ENCODE data around the gene SOCS7.

Gene SOCS7

DNA sequence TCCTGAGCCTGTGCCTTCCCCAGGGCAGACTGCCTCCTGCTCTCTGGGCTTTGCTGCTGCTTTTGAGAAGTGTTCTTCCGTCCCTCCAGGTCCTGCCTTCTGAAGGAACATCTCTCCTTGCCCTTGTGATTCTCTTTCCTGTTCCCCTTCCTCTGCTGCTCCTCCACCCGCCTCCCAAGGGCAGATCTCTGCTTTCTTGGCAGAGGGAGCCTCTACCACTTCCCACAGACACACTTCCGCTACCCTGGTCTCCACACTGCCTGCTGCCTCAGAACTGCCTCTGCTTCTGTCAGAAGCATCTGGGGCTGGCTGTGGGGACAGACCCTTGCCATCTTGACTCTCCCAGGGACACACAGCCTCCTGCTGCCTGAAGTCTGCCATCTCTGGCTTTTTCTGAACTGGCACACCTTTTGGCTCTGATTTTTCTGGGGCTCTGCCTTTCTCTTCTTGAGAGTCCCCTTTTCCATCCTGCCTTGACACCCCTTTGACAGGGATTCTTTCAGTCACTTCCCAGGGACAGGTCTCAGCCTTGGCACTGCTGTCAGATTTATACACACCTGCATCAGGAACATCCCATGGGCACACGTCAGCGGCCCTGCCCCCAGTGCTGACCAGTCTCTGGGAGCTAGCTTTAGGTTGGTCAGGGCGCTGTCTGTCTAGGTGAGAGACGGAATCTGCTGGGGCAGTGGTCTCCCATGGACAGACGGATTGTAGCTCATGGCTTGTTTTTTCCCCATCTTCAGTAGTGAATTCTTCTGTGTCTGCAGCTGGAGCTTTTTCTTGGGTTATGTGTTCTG, 24.4 kb upstream of the SOCS7 start:
- TF ChIP-seq, protein P1, sequence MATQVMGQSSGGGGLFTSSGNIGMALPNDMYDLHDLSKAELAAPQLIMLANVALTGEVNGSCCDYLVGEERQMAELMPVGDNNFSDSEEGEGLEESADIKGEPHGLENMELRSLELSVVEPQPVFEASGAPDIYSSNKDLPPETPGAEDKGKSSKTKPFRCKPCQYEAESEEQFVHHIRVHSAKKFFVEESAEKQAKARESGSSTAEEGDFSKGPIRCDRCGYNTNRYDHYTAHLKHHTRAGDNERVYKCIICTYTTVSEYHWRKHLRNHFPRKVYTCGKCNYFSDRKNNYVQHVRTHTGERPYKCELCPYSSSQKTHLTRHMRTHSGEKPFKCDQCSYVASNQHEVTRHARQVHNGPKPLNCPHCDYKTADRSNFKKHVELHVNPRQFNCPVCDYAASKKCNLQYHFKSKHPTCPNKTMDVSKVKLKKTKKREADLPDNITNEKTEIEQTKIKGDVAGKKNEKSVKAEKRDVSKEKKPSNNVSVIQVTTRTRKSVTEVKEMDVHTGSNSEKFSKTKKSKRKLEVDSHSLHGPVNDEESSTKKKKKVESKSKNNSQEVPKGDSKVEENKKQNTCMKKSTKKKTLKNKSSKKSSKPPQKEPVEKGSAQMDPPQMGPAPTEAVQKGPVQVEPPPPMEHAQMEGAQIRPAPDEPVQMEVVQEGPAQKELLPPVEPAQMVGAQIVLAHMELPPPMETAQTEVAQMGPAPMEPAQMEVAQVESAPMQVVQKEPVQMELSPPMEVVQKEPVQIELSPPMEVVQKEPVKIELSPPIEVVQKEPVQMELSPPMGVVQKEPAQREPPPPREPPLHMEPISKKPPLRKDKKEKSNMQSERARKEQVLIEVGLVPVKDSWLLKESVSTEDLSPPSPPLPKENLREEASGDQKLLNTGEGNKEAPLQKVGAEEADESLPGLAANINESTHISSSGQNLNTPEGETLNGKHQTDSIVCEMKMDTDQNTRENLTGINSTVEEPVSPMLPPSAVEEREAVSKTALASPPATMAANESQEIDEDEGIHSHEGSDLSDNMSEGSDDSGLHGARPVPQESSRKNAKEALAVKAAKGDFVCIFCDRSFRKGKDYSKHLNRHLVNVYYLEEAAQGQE (IDR thresholded peaks at IDR 0.05; ENCODE audit: low read depth), result no peak
- TF ChIP-seq TEAD4 (IDR thresholded peaks at IDR 0.05), result no peak
- TF ChIP-seq EGR1 (IDR thresholded peaks at IDR 0.05), result no peak
- TF ChIP-seq, protein P2, sequence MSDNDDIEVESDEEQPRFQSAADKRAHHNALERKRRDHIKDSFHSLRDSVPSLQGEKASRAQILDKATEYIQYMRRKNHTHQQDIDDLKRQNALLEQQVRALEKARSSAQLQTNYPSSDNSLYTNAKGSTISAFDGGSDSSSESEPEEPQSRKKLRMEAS (IDR thresholded peaks at IDR 0.05), result no peak
- TF ChIP-seq, protein P3, sequence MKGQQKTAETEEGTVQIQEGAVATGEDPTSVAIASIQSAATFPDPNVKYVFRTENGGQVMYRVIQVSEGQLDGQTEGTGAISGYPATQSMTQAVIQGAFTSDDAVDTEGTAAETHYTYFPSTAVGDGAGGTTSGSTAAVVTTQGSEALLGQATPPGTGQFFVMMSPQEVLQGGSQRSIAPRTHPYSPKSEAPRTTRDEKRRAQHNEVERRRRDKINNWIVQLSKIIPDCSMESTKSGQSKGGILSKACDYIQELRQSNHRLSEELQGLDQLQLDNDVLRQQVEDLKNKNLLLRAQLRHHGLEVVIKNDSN (IDR thresholded peaks at IDR 0.05), result no peak
- no peak for TF ChIP-seq EP300 (IDR thresholded peaks at IDR 0.05; ENCODE audit: borderline replicate concordance)
- TF ChIP-seq FOXM1 (IDR thresholded peaks at IDR 0.05; ENCODE audit: borderline replicate concordance, low read depth), result no peak
- TF ChIP-seq TCF12 (IDR thresholded peaks at IDR 0.05; ENCODE audit: low read depth), result no peak
- no peak for TF ChIP-seq CREB1 (IDR thresholded peaks at IDR 0.05; ENCODE audit: low read depth)
- no peak for TF ChIP-seq CEBPB (IDR thresholded peaks at IDR 0.05)
- TF ChIP-seq TAF1 (IDR thresholded peaks at IDR 0.05; ENCODE audit: low read depth), result no peak
- TF ChIP-seq NFIC (IDR thresholded peaks at IDR 0.05), result no peak
- no peak for TF ChIP-seq YY1 (IDR thresholded peaks at IDR 0.05; ENCODE audit: low read depth)
- TF ChIP-seq RAD21 (IDR thresholded peaks at IDR 0.05; ENCODE audit: low read depth), result no peak
- TF ChIP-seq ZBTB7A (IDR thresholded peaks at IDR 0.05; ENCODE audit: low read depth), result no peak

DNA sequence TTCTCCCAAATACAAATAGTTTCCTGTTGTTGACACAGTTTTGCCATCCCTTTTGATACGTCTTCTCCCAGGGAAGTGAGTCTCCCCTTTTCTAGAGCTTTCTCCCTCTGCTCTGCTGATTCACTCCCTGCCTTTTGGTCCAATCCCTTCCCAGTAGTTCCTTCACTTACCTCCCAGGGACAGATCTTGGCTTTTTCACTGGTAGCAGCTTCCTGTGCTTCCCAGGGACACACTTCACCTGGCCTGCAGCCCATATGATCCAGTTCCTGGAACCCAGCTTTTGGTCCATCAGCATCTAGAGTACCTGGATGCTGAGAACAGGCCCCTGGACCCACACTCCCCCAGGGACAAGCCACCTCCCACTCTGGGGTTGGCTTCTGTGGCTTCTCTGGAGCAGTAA, 23.7 kb upstream of the SOCS7 start:
- TF ChIP-seq ZBTB7A (IDR thresholded peaks at IDR 0.05; ENCODE audit: low read depth), result no peak
- no peak for TF ChIP-seq EGR1 (IDR thresholded peaks at IDR 0.05)
- TF ChIP-seq, protein P3 (IDR thresholded peaks at IDR 0.05), result no peak
- no peak for TF ChIP-seq CEBPB (IDR thresholded peaks at IDR 0.05)
- TF ChIP-seq NFIC (IDR thresholded peaks at IDR 0.05), result no peak
- TF ChIP-seq, protein P1 (IDR thresholded peaks at IDR 0.05; ENCODE audit: low read depth), result no peak
- no peak for TF ChIP-seq YY1 (IDR thresholded peaks at IDR 0.05; ENCODE audit: low read depth)

DNA sequence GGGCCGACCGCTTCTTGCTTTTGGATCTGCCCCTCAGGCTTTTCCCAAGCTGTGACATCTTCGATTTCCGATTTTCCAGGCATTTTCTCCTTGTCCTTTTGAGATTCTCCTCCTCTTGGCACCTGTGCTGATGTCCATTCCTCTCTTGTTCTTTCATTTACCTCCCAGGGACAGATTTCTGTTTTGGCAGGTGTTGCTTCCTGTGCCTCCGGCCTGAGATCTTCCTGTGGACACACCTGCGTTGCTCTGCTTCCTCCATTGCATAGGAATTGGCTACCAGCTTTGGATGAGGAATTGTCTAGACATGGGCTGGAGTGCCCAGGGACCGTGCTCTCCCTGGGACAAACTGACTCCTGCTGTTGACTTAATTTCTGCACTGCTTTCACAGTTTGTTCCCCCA, 23.0 kb upstream of the SOCS7 start:
- TF ChIP-seq, protein P1 (IDR thresholded peaks at IDR 0.05; ENCODE audit: low read depth), result no peak
- TF ChIP-seq CREB1 (IDR thresholded peaks at IDR 0.05; ENCODE audit: low read depth), result no peak
- TF ChIP-seq TEAD4 (IDR thresholded peaks at IDR 0.05), result no peak
- TF ChIP-seq EGR1 (IDR thresholded peaks at IDR 0.05), result no peak
- TF ChIP-seq FOXM1 (IDR thresholded peaks at IDR 0.05; ENCODE audit: borderline replicate concordance, low read depth), result no peak
- no peak for TF ChIP-seq NFIC (IDR thresholded peaks at IDR 0.05)
- TF ChIP-seq, protein P3 (IDR thresholded peaks at IDR 0.05), result no peak
- no peak for TF ChIP-seq TCF12 (IDR thresholded peaks at IDR 0.05; ENCODE audit: low read depth)
- no peak for TF ChIP-seq EP300 (IDR thresholded peaks at IDR 0.05; ENCODE audit: borderline replicate concordance)

DNA sequence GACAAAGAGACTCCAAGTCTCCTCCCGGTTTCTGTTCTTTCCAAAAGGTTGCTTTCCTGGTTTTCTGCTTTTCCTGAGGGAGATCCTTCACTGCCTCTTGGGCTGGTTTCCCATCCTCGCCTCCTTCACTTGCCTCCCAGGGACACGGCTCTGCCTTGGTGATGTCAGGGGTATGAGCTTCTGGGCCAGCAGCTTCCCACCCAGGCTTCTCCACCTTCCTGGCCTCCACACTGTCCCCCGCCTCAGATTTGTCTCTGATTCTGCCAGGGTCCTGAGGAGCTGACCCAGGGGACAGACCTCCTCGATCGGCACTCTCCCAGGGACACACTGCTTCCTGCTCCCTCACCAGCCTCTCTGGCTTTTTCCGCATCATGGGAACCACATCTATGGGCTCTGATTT, 22.4 kb upstream of the SOCS7 start:
- TF ChIP-seq, protein P1 (IDR thresholded peaks at IDR 0.05; ENCODE audit: low read depth), result no peak
- TF ChIP-seq CEBPB (IDR thresholded peaks at IDR 0.05), result no peak
- TF ChIP-seq, protein P2 (IDR thresholded peaks at IDR 0.05), result no peak
- no peak for TF ChIP-seq EGR1 (IDR thresholded peaks at IDR 0.05)
- TF ChIP-seq ZBTB7A (IDR thresholded peaks at IDR 0.05; ENCODE audit: low read depth), result no peak
- TF ChIP-seq RAD21 (IDR thresholded peaks at IDR 0.05; ENCODE audit: low read depth), result no peak
- TF ChIP-seq NFIC (IDR thresholded peaks at IDR 0.05), result no peak
- TF ChIP-seq TAF1 (IDR thresholded peaks at IDR 0.05; ENCODE audit: low read depth), result no peak
- no peak for TF ChIP-seq TEAD4 (IDR thresholded peaks at IDR 0.05)
- TF ChIP-seq FOXM1 (IDR thresholded peaks at IDR 0.05; ENCODE audit: borderline replicate concordance, low read depth), result no peak

Data from Ishikawa (cell line).